Measurements from ENCODE around the gene DAAM2.

The DAAM2 gene

GRCh38 chr6:39913391-39913916, 121.3 kb downstream of the DAAM2 start:
- DNase-seq = no peak

GRCh38 chr6:39914239-39914638, 122.1 kb downstream of the DAAM2 start:
- no peak for DNase-seq

GRCh38 chr6:39915866-39916265, 123.7 kb downstream of the DAAM2 start:
- no peak for DNase-seq

GRCh38 chr6:39917329-39917728, 125.2 kb downstream of the DAAM2 start:
- no peak for DNase-seq

GRCh38 chr6:39917981-39918380, 125.8 kb downstream of the DAAM2 start:
- no peak for DNase-seq

- no peak for DNase-seq
Observed at GRCh38 chr6:39918831-39919230, 126.7 kb downstream of the DAAM2 start.

GRCh38 chr6:39920157-39920556, 128.0 kb downstream of the DAAM2 start:
- DNase-seq = no peak

- no peak for DNase-seq
Observed at GRCh38 chr6:39922821-39923220, 130.6 kb downstream of the DAAM2 start.

- no peak for DNase-seq
Observed at GRCh38 chr6:39923394-39923793, 131.2 kb downstream of the DAAM2 start.

- DNase-seq = no peak
Observed at GRCh38 chr6:39923861-39924260, 131.7 kb downstream of the DAAM2 start.

- DNase-seq = no peak
Observed at GRCh38 chr6:39924283-39924682, 132.1 kb downstream of the DAAM2 start.

- DNase-seq = no peak
Observed at GRCh38 chr6:39925191-39925930, 133.2 kb downstream of the DAAM2 start.

GRCh38 chr6:39925931-39926290, 133.7 kb downstream of the DAAM2 start:
- no peak for DNase-seq

- DNase-seq = no peak
Observed at GRCh38 chr6:39926668-39927067, 134.5 kb downstream of the DAAM2 start.

GRCh38 chr6:39927159-39927558, 135.0 kb downstream of the DAAM2 start:
- DNase-seq = no peak

- DNase-seq = no peak
Observed at GRCh38 chr6:39929039-39929732, 137.0 kb downstream of the DAAM2 start.

- DNase-seq = no peak
Observed at GRCh38 chr6:39929733-39930461, 137.7 kb downstream of the DAAM2 start.

- no peak for DNase-seq
Observed at GRCh38 chr6:39930540-39930939, 138.4 kb downstream of the DAAM2 start.

GRCh38 chr6:39931607-39932006, 139.4 kb downstream of the DAAM2 start:
- DNase-seq = no peak

GRCh38 chr6:39932386-39932910, 140.3 kb downstream of the DAAM2 start:
- DNase-seq = no peak

- no peak for DNase-seq
Observed at GRCh38 chr6:39933669-39934130, 141.5 kb downstream of the DAAM2 start.

GRCh38 chr6:39934131-39934757, 142.1 kb downstream of the DAAM2 start, which contains the start of gene MOCS1:
TSS of gene MOCS1 (minus strand) at chr6:39934462. CDS start at chr6:39934417, 45 bp downstream.
- no peak for DNase-seq

- DNase-seq = no peak
Observed at GRCh38 chr6:39935241-39935640, 143.1 kb downstream of the DAAM2 start.
